CD4-positive, alpha-beta T cell treated with Interleukin-6 at 100 ng/mL for 8 hours (primary cell): ENCODE results near the gene GPC6.
A peak's percentile ranks its signal among the peaks of the same experiment; 100 is the strongest.

Experiments
- DNase-seq: peaks from one replicate; pipeline ENCODE4 v3.0.0-alpha.2; 2020; ENCODE audit warnings: mixed read lengths, low spot score

Gene GPC6

GRCh38 chr13:94413598-94413944 lies 1187.0 kb downstream of the GPC6 start:
- DNase-seq, result no peak

DNA sequence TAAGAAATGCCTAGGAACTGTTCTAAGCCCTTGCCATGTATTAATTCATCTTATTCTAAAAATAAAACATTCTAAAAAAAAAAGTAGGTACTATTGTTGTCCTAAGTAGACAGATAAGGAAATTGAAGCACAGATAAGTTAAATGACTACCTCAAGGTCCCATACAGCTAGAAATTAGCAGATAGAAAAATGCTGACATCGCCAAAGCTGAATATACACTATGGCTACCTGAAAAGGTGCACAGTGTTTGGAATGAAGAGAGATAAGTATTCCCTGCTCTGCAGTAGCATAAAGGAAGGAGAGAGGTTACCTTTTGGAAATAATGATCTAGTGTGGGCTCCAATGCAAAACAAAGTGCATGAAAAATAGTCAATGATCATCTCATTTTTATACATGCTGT lies 1187.5 kb downstream of the GPC6 start:
- no peak for DNase-seq

GRCh38 chr13:94414708-94415107 lies 1188.1 kb downstream of the GPC6 start:
- no peak for DNase-seq

DNA sequence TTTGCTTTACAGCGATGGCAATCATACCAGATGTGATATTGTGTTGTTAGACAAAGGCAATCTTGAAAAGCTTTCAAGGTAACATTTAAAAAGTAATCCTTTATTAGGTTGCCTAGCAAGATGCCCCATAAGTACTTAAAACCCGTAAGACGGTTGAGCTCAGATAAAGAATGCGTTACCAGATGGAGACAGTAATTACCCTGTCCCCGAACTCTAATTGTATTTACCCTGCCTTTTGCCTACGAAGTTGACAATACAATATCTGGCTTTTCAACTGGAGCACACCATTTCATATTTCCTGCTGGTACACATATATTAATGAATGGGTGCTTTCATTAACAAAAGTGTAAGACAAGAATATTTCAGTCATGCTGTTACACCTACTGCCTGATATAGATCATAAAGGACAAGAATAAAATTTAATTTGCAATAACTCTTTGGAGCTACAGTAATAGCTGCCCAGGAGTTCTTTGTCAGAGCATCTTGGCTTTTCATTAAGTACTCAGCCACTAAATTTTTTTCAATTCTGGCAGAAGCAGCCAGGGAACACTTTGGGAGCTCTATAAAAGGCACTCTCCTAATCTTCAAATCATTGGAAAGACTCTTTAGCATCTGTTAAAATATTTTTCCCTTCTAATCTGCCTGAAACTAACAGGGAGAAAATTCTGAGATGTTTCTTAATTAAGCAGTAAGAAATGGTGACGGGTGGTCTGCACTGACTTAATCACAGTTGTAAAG lies 1189.1 kb downstream of the GPC6 start:
- no peak for DNase-seq

GRCh38 chr13:94416454-94417080 lies 1190.0 kb downstream of the GPC6 start:
- DNase-seq, result no peak

DNA sequence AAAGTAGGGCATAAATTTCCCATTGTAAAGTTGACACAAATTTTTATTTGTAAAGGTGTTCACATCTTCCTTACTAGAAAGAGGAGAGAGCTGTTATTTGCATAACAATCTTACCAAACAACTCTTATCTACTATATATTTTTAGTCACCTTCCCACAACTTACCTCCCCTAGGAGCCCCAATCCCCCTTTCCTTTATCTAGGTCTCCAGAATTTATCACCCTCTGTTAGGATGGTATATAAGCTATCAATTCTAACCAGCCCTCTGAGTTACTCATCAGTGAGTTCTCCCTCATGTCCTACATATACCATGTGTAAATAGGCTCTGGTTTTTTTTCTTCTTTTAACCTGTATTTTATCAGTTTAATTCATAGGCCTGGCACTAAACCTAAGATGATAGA lies 1190.7 kb downstream of the GPC6 start:
- DNase-seq, result no peak

- DNase-seq, result no peak
Measured at GRCh38 chr13:94419304-94419924, 1192.8 kb downstream of the GPC6 start.

- no peak for DNase-seq
Measured at GRCh38 chr13:94419925-94420305, 1193.3 kb downstream of the GPC6 start.

DNA sequence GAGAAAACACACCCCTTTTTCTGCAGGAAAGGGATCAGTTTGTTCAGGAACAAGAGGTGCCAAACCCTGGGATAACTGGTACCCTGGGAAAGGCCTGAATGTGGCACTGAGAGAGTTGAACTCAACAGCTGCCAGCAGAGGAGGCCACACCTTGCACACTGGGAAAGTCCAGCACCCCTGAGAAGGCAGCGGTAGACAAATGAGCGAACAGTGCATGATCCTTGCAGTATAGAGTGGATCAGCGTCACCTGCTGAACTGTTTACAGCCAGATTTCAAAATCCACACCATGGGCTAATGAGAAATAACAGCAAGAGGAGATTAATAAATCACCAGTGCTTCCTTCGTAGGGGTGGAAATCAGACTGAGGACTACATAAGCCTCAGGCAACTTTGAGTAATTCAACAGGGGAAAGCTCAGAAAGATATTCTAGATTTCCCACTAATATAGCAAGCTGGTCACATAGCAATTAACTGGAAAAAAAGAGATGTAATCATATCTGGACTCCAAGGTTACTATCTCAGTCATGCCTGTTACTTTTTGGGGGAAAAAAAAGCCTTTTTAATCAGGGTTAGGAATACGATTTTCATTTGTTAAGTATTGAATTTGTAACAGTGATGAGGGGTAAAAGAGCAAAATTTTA lies 1200.8 kb downstream of the GPC6 start:
- DNase-seq, result no peak

GRCh38 chr13:94431574-94431973 lies 1205.0 kb downstream of the GPC6 start:
- no peak for DNase-seq

GRCh38 chr13:94431987-94432386 lies 1205.4 kb downstream of the GPC6 start:
- no peak for DNase-seq

DNA sequence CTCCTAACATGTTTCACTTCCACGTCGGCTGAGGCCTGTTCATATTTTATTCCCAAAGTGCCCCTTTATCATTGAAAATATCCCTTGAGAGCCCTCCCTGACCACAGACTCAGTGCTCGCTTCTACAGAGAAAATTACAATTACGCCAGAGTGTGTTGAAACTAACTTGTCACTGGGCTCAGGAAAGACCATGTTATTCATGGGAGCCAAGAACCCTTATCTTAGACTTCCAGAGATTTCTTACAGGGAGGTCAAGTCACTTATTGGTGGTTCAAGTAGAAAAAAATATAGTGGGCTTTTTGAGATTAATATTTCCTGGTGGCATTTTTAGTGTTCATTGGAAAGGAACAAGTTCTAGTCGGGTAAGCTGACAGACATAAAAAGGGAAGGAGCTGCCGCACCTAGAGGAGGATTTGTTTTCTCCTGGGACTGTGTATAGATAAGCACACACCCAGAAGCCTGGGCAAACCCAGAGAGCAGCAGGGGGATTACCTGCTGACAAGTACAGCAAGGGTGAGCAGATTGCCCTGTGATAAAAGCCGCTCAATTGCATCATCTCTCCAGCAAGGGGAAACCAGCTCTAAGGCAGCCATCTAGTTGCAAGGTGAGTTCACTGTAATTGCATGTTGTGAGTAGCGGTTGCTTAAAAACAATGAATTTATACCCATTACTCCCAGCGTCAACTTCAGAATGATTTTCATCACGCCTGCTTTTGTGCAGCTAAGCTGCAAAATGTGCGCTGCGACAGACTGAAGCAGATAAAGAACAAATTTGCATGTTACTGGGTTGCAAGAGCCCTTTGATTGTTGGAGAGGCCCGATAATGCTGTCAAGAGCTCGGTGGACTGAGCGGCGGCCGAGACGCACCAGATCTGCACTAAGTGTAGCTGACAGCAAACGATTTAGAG lies 1206.7 kb downstream of the GPC6 start:
- DNase-seq, result no peak

- DNase-seq, result peak; percentile 42
Measured at GRCh38 chr13:94435604-94436226, 1209.1 kb downstream of the GPC6 start.

GRCh38 chr13:94444826-94445225 lies 1218.2 kb downstream of the GPC6 start:
- no peak for DNase-seq

- no peak for DNase-seq
Measured at GRCh38 chr13:94454334-94454733, 1227.7 kb downstream of the GPC6 start.

DNA sequence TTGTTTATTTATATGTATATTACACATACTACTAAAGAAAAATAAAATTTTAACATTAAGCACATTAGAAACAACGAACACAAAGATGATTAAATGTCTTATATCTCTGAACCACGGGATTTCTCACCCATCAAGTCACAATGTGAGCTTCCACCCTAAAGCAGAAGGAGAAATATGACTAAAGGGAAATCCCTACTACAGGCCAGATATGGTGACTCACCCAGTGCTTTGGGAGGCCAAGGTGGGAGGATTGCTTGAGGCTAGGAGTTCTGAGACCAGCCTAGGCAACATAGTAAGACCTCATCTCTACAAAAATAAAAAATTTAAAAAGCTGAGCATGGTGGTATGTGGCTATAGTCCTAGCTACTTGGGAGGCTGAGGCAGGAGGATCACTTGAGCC lies 1228.3 kb downstream of the GPC6 start:
- no peak for DNase-seq

DNA sequence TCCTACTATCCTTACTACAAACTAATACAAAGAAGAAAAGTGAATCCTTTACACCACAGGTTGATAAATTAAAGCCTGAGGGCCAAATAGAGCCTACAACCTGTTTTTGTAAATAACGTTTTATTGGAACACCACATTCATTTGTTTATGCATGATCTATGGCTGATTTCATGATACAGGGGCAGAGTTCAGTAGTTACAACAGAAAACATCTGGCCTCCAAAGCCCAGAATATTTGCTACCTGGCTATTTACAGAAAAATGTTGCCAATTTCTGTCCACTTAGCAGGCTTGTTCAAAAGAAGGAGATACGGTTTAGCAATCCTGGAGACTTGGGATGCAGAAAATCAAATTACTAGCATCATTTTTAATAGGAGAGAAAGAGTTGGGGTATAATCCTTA lies 1228.8 kb downstream of the GPC6 start:
- DNase-seq, result no peak
